Cerebellar cortex (tissue), 1 donor: Measurements from ENCODE around the gene ADD1.

ENCODE experiments used
- DNase-seq: peaks from one replicate; pipeline ENCODE4 v3.0.0-alpha.2; 2015; ENCODE audit warnings: low spot score

The ADD1 gene

DNA sequence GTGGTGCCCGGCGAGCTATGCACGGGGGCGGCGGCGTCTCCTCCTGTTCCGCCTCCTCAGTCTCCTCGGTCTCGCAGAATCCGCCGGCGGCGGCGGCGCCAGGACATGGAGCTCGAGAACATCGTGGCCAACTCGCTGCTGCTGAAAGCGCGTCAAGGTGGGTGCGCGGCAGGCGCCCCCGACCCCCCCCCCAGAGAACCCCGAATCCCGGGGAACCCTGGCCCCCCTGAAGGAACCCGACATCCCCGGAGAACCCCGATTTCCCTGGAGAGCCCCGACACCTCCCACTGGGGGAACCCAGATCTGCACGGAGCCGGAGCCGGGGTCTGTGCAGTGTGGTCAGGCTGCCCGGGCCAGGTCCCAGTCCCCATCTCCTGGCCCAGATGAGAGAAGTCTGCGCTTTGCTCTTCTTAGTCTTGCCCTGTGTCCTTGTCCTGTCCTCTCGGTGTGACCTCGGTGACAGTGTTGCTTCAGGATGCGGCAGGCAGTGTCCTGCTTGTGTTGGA is 120.4 kb downstream of the ADD1 start:
- DNase-seq = peak; percentile 49

DNA sequence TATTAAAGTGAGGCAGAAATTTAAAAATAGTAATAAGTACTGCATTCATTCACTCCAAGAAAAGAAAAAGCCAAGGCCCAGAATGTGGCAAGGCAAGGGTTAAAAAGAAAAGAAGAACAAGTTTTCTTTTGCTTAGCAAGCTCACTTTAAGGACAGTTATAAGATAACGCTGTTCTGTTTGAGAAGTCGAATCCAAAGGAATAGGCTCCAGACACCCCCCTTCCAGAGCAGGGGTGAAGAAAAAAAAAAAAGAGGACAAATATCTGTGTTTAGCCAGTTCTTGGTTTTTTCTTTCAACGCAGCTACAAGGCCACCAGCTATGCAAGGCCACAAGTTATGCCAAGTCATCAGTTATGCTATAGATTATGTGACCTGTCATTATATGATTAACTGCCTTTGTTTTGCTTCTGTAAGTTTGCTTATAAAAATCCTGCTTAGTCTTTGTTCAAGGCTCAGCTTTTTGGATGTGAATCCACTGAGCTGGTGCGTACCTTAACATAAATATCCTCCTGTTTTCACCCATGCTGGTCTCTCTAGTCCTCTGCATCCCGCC is 121.1 kb downstream of the ADD1 start:
- no peak for DNase-seq

DNA sequence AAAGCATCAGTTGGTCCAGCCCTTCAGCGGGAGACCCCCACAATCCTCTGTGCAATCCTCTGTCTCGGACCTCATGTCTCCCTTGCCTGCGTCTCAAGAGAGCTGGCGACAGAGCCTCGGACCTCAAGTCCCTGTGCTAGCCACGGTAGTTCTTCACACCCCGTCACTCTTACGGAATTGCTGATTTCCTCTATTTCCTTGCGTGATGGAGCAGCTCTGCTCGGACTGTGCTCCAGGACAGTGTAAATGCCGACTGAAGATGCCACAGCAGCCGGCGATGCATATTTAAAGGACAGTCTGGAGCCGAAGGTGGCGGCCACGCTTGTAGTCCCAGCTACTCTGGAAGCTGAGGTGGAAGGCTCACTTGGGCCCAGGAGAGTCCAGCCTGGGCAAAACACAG is 121.6 kb downstream of the ADD1 start:
- peak; percentile 51 for DNase-seq

DNA sequence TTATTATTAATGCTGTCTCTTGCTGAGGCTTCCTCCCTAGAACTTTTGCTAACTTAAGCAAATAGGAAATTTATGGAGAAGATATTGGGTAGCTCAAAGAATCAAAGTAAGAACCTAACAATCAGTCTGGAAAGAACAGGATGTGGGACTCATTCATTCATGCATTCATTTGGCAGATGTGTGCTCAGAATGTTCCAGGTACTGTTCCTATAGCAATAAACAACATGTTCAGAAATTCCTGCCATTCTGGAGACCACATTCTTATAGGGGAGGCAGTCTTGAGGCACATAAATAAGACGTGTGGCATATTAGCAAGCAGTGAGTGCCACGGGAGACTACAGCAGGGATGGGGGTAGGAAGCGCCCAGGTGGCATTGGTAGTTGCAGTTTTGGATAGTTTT is 124.7 kb downstream of the ADD1 start:
- no peak for DNase-seq

DNA sequence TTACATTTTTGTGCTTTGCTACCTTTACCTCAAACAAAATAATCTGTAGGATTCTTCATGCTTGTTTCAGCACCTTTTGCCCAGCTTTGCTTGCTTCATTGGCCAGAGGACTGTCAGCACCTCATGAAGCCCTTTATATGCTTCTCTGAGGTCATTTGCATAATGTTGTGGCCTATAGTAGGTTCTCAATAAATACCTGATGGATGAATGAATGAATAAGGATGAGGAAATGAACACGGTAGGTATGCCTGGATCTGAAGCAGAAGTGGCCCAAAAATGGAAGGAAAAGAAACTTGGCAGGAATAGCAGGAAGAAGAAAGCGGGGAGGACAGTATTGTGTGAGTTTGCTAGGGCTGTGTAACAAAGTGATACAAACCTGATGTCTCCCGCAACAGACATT is 127.6 kb downstream of the ADD1 start:
- no peak for DNase-seq

DNA sequence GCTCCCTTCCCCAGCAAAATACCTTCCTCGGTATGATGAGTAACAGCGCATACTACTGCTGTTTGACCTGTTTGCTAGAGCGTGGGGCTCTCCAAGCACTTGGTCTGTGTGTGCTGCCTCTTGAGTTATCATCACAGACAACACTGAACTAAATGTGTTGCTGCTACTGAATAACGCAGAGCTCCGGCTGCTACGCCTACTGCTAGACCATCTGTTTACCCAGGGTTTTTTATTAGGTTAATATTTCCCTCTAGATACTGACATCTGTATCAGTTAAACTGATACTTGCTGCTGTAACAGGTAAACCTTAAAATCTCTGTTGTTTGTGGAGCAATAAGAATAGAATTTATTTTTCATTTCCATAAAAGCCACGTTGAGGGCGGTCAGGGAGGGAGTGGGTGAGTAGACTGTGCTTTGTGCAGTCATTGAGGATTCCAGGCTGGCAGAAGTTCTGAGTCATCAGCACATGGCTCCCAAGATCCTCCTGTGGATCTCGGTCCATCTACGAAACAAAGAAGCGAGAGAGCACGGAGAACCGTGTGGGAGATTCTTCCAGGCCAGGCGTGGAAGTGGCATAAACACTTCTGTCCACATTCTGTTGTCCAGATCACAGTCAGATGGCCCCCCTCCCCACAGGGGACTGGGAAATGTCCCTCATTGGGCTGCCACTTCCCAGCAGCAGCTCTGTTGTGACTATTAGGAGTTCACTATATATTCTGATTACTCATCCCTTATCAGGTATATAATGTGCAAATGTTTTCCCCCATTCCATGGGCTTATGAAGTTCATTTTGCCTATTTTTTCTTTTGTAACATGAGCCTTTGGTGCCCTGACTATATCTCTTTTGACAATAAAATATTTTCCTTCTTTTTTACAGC is 133.8 kb downstream of the ADD1 start:
- DNase-seq = peak; percentile 76
